ENCODE data around the gene VSIG10.

GRCh38 chr12:118061873-118062843 lies 41.7 kb downstream of the VSIG10 start:
- TF ChIP-seq CTCF (IDR thresholded peaks at IDR 0.05): no peak
- peak in 1 of 4 donors; percentile 32 for TF ChIP-seq POLR2A (IDR thresholded peaks at IDR 0.05)
- peak in 2 of 3 donors; percentile 3 to 16 for TF ChIP-seq POLR2AphosphoS5 (IDR thresholded peaks at IDR 0.05)
